GM23338 (cell line): ENCODE results near the gene UBE2S.

Source experiments
- CTCF ChIP-seq, 2 experiments: fragments of 200-600 bp in 1 of 2; sonication (generic) in 1 of 2; conservative IDR thresholded peaks; 2 replicates each; pipeline versions ENCODE4 v1.5.1 to v1.6.1; 2016 to 2017; ENCODE audit warnings: antibody characterized with exemption in 2 of 2, low read depth in 2 of 2, mild to moderate bottlenecking in 2 of 2, moderate library complexity in 1 of 2
- EZH2 ChIP-seq: fragments of 200-600 bp; sonication (generic); IDR thresholded peaks from one replicate; pipeline ENCODE4 v1.8.0; 2017; ENCODE audit warnings: antibody characterized with exemption, mild to moderate bottlenecking, low read depth; ENCODE audit not compliant: unreplicated experiment
- EZH2phosphoT487 ChIP-seq: fragments of 200-600 bp; sonication (generic); IDR thresholded peaks from one replicate; pipeline ENCODE4 v1.8.1; 2018; ENCODE audit warnings: antibody characterized with exemption; ENCODE audit not compliant: unreplicated experiment
- JUNB ChIP-seq: IDR thresholded peaks from one replicate; pipeline ENCODE4 v1.6.1; 2016; ENCODE audit warnings: antibody characterized with exemption; ENCODE audit not compliant: unreplicated experiment
- POLR2AphosphoS5 ChIP-seq: IDR thresholded peaks from 2 replicates; pipeline ENCODE4 v1.6.1; 2016; ENCODE audit warnings: antibody characterized with exemption, low read depth
- REST ChIP-seq: IDR thresholded peaks from one replicate; pipeline ENCODE4 v1.6.1; 2018; ENCODE audit warnings: antibody characterized with exemption; ENCODE audit not compliant: unreplicated experiment
- ZNF114 ChIP-seq: fragments of 250-450 bp; sonication (Bioruptor Pico); IDR thresholded peaks from 2 replicates; pipeline ENCODE4 v1.5.0; 2020; ENCODE audit warnings: mild to moderate bottlenecking, moderate library complexity

- TF ChIP-seq CTCF (conservative IDR thresholded peaks at IDR 0.05; ENCODE audit: low read depth in 2 of 2) (no peak), POLR2AphosphoS5 (no peak), EZH2 (no peak), REST (no peak), JUNB (no peak), ZNF114 (no peak), EZH2phosphoT487 (no peak)
These were observed 41.9 kb upstream of the UBE2S start for GRCh38 chr19:55449469-55449868.
